Measurements from ENCODE around the gene APOA5.
"Not testable (repeated sequence)": the region's sequence is repeated elsewhere in the genome, so short reads cannot be mapped to it uniquely, and the experiment has no call there.

The APOA5 gene

DNA sequence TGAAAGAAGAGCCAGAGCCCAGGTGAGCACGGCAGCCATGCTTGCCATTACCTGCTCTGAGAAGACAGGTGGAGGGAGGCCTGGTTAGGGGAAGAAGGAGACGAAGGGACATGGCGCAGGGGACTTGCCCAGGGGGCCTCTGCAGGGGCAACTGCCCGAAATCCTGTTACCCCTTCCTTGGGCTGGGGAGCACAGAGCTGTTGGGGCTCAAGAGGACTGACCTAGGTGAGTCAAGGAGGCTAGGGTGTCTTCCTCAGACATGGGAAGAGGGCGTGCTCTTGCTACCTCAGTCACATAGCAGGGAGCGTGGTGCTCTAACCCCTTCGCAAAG, at the start of gene APOA5:
APOA5 (minus strand) TSS at position 67 of the 331 bp plus-strand sequence; CDS start at position 48, 19 bp downstream.
- DNase-seq: no peak

- DNase-seq: no peak
Observed at GRCh38 chr11:116840746-116841296, 49.1 kb upstream of the APOA5 start.

DNA sequence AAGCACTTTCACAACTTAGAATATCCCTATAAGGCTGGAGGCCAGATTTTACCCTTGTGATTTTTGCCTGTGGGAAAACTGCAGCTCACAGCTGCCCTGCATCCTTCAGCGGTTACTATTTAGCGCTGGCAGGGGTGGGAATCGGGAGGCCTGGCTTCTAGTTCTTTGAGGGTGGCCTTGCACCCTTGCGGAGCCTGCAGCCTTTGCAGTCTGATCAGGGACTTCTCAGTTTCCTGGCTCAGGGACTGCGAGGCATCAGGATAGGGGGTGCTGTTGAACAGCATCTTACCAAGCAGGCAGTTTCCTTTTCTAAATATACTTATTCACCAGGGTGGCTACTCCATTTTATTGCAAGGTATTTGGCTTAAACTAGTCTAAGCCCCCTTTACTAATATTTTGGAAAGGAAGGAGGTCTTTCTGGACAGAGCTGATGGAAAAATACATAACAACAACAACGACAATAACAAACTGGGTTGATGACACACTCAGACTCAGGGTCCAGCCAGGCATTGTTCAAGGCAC, 48.6 kb upstream of the APOA5 start:
- DNase-seq: no peak

- DNase-seq: no peak
Observed at GRCh38 chr11:116838321-116839084, 46.8 kb upstream of the APOA5 start.

GRCh38 chr11:116837231-116838091, 45.8 kb upstream of the APOA5 start, which contains the start of gene APOA1:
APOA1 (minus strand) TSS chr11:116837622; CDS start chr11:116837387, 235 bp downstream.
- no peak for DNase-seq

GRCh38 chr11:116836632-116836991, 44.9 kb upstream of the APOA5 start:
- DNase-seq: no peak

- peak; percentile 64 to 72 for DNase-seq
Observed at GRCh38 chr11:116835791-116836631, 44.3 kb upstream of the APOA5 start.

GRCh38 chr11:116835042-116835772, 43.5 kb upstream of the APOA5 start:
- no peak for DNase-seq

DNA sequence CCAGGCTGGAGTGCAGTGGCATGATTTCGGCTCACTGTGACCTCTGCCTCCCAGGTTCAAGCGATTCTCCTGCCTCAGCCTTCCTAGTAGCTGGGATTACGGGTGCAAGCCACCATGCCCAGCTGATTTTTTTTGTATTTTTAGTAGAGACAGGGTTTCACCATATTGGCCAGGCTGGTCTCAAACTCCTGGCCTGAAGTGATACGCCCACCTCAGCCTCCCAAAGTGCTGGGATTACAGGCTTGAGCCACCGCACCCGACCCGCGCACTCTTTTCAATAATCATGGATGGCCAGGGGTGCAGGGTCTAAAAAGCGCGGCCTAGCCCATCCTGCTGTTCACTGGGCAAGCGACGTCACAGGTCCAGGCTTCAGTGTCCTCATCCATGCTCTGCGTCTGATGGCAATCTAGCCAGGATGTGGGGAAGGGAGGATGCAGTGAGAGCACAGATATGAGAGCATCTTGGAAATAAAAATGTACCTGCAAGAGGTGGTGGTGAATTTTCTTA, 42.9 kb upstream of the APOA5 start:
- not testable (repeated sequence) for DNase-seq

DNA sequence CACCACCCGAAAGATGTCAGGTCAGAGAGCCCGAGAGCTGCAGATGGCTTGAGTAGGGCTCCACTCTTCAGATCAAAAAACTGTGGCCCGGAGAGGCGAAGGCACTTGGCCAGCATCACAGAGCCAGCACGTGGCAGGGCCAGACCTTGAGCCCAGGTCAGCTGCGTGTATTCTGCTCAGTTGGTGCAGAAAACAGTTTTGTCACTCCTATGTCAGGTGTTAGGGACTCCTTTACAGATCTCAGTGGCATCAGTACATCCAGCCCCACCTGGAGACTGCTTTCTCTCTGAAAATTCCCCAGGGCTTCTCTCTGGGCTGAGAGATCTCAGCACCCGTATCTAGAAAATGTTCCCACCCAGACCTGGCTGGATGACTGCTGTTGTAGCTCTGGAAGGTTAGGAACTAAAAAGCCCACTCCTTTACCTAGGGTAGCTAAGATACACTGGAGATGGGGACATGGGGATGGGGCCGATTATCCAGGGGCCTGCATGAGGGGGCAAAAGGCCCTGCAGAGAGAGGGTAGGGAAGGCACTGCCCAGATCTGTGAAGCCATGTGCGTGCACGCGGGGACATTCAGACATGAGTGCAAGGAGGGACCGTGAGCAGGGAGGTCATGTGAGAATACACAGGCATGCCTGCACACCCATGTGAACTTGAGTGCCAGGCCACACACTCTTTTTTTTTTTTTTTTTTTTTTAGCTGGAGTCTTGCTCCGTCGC, 42.3 kb upstream of the APOA5 start:
- DNase-seq: no peak

GRCh38 chr11:116833491-116833815, 41.8 kb upstream of the APOA5 start:
- no peak for DNase-seq

- DNase-seq: no peak
Observed at GRCh38 chr11:116832350-116833290, 40.9 kb upstream of the APOA5 start.

GRCh38 chr11:116831790-116832349, 40.2 kb upstream of the APOA5 start:
- DNase-seq: no peak

- no peak for DNase-seq
Observed at GRCh38 chr11:116830184-116830912, 38.7 kb upstream of the APOA5 start.

- no peak for DNase-seq
Observed at GRCh38 chr11:116829525-116830183, 38.0 kb upstream of the APOA5 start, which contains the start of gene APOC3. APOC3 (plus strand) TSS chr11:116829907; CDS start chr11:116830583, 676 bp downstream.

- DNase-seq: no peak
Observed at GRCh38 chr11:116828632-116829524, 37.2 kb upstream of the APOA5 start.

GRCh38 chr11:116827461-116827860, 35.8 kb upstream of the APOA5 start:
- no peak for DNase-seq

Measured in activated CD4-positive, alpha-beta T cell treated with anti-CD3 and anti-CD28 coated beads, Interleukin-2, amount 50 U/mL, for 4 hours (primary cell).